Neuronal stem cell (in vitro differentiated cells): ENCODE data around the gene USP26.

ENCODE experiments used
- DNase-seq: peaks from one replicate; pipeline ENCODE4 v3.0.0-alpha.2; 2013; ENCODE audit warnings: low spot score
- H2AFZ ChIP-seq: one replicate; pipeline ENCODE4 v1.6.1; 2013; ENCODE audit warnings: mild to moderate bottlenecking, low read length, inconsistent platforms
- H2AK5ac ChIP-seq: 2 replicates; pipeline ENCODE4 v1.6.1; 2013; ENCODE audit warnings: low read depth, mild to moderate bottlenecking, inconsistent platforms, low read length, moderate library complexity, mixed read lengths
- H2BK120ac ChIP-seq: 2 replicates; pipeline ENCODE4 v1.6.1; 2013; ENCODE audit warnings: low read depth, mild to moderate bottlenecking, inconsistent platforms, low read length, moderate library complexity, mixed read lengths
- H2BK12ac ChIP-seq: one replicate; pipeline ENCODE4 v1.6.1; 2013; ENCODE audit warnings: low read length, inconsistent platforms
- H2BK15ac ChIP-seq: 2 replicates; pipeline ENCODE4 v1.6.1; 2013; ENCODE audit warnings: mild to moderate bottlenecking, low read length, inconsistent platforms, mixed read lengths
- H2BK5ac ChIP-seq: one replicate; pipeline ENCODE4 v1.6.1; 2013; ENCODE audit warnings: inconsistent platforms, mild to moderate bottlenecking, low read length, moderate library complexity
- H3K14ac ChIP-seq: one replicate; pipeline ENCODE4 v1.6.1; 2013; ENCODE audit warnings: low read length, inconsistent platforms
- H3K18ac ChIP-seq: 2 replicates; pipeline ENCODE4 v1.6.1; 2013; ENCODE audit warnings: low read length, inconsistent platforms
- H3K23ac ChIP-seq: 2 replicates; pipeline ENCODE4 v1.6.1; 2013; ENCODE audit warnings: low read depth, mild to moderate bottlenecking, mixed read lengths, low read length, inconsistent platforms; ENCODE audit not compliant: poor library complexity
- H3K27ac ChIP-seq: replicated peaks from 3 replicates; pipeline ENCODE4 v1.5.1; 2013; ENCODE audit warnings: low read length, inconsistent platforms
- H3K27me3 ChIP-seq, 3 experiments: 2 replicates each; pipeline ENCODE4 v1.6.1; 2013; ENCODE audit warnings: low read length in 3 of 3, mild to moderate bottlenecking in 2 of 3, inconsistent platforms in 1 of 3, low read depth in 1 of 3, mixed read lengths in 1 of 3, moderate library complexity in 1 of 3; ENCODE audit not compliant: control insufficient read depth in 3 of 3, insufficient read depth in 3 of 3
- H3K36me3 ChIP-seq, 2 donors: replicated peaks in 1 of 2; 2 replicates each; pipeline ENCODE4 v1.6.1; 2013; ENCODE audit warnings: low read length in 2 of 2; ENCODE audit not compliant: control insufficient read depth in 2 of 2, insufficient read depth in 2 of 2
- H3K4ac ChIP-seq: 2 replicates; pipeline ENCODE4 v1.6.1; 2013; ENCODE audit warnings: inconsistent platforms, mild to moderate bottlenecking, low read length, moderate library complexity
- H3K4me1 ChIP-seq, 2 donors: 1 replicate in 1 of 2; 2 replicates in 1 of 2; pipeline ENCODE4 v1.6.1; 2013; ENCODE audit warnings: low read length in 2 of 2, low read depth in 1 of 2; ENCODE audit not compliant: control insufficient read depth in 2 of 2, insufficient read depth in 1 of 2
- H3K4me2 ChIP-seq: one replicate; pipeline ENCODE4 v1.6.1; 2013; ENCODE audit warnings: mild to moderate bottlenecking, low read length, inconsistent platforms; ENCODE audit not compliant: insufficient read depth, poor library complexity, severe bottlenecking
- H3K4me3 ChIP-seq, 2 donors: 2 replicates each; pipeline ENCODE4 v1.5.1; 2013; ENCODE audit warnings: low read length in 2 of 2, mild to moderate bottlenecking in 2 of 2, inconsistent platforms in 1 of 2, moderate library complexity in 1 of 2
- H3K79me1 ChIP-seq: one replicate; pipeline ENCODE4 v1.6.1; 2013; ENCODE audit warnings: low read depth, mild to moderate bottlenecking, inconsistent platforms, low read length, moderate library complexity
- H3K9ac ChIP-seq: one replicate; pipeline ENCODE4 v1.6.1; 2013; ENCODE audit warnings: mild to moderate bottlenecking, low read depth, low read length, inconsistent platforms; ENCODE audit not compliant: poor library complexity
- H3K9me3 ChIP-seq, 2 donors: replicated peaks in 1 of 2; 2 replicates each; pipeline versions ENCODE3 to v1.6.1; 2013; ENCODE audit warnings: low read length in 2 of 2, mild to moderate bottlenecking in 2 of 2, inconsistent platforms in 1 of 2, low read depth in 1 of 2, mixed read lengths in 1 of 2, moderate library complexity in 1 of 2; ENCODE audit not compliant: control insufficient read depth in 2 of 2, insufficient read depth in 1 of 2
- H4K8ac ChIP-seq: one replicate; pipeline ENCODE4 v1.6.1; 2013; ENCODE audit warnings: low read depth, mild to moderate bottlenecking, inconsistent platforms, low read length, moderate library complexity
- H4K91ac ChIP-seq: one replicate; pipeline ENCODE4 v1.6.1; 2013; ENCODE audit warnings: low read length, low read depth, mild to moderate bottlenecking, inconsistent platforms; ENCODE audit not compliant: poor library complexity
- WGBS, 2 donors: extraction: QIAGEN DNeasy Blood & Tissue Kit; methylation state at CpG; one replicate each; pipeline ENCODE4 v1.1.7; 2013; ENCODE audit warnings: missing lambda C conversion rate in 2 of 2, mixed read lengths in 1 of 2; ENCODE audit not compliant: insufficient read length in 2 of 2, insufficient replicate concordance in 1 of 2; ENCODE audit errors: extremely low coverage in 2 of 2; 5-methylcytosine and 5-hydroxymethylcytosine counted together

USP26 gene

GRCh38 chrX:133094098-133094731 is 2.7 kb downstream of the USP26 start:
- Histone ChIP-seq H3K4me1 (no peaks in the 10 kb centered on the region), H3K14ac (no peak overlapping the region), H3K79me1 (no peaks in the 10 kb centered on the region), H3K36me3 (no peaks in the 10 kb centered on the region), H3K27me3 (peaks cover 0 to 13% (median 0%) of the 10 kb centered on the region in 3 experiments), H2BK120ac (no peak overlapping the region), H3K4me3 (no peak overlapping the region), H4K91ac (no peak overlapping the region), H3K9me3 (no peaks in the 10 kb centered on the region), H2BK5ac (no peak overlapping the region), H2AFZ (no peak overlapping the region), H2BK12ac (no peak overlapping the region), H3K18ac (no peak overlapping the region), H3K4ac (no peak overlapping the region), H4K8ac (no peak overlapping the region), H2AK5ac (no peak overlapping the region), H3K4me2 (no peak overlapping the region), H2BK15ac (no peak overlapping the region), H3K9ac (no peak overlapping the region), H3K23ac (no peak overlapping the region), H3K27ac (no peak overlapping the region)
- WGBS, 2 donors = no CpG with 5 or more reads among the region's 8 CpGs
- no peak for DNase-seq

GRCh38 chrX:133090236-133090809 is 6.6 kb downstream of the USP26 start:
- H2BK12ac ChIP-seq = no peak overlapping the region
- no peaks in the 10 kb centered on the region for H3K4me1 ChIP-seq
- H3K4ac ChIP-seq = no peak overlapping the region
- H2BK5ac ChIP-seq = no peak overlapping the region
- H3K36me3 ChIP-seq = no peaks in the 10 kb centered on the region
- H3K14ac ChIP-seq = no peak overlapping the region
- no peak overlapping the region for H2AFZ ChIP-seq
- no peak overlapping the region for H3K27ac ChIP-seq
- no peak overlapping the region for H3K4me2 ChIP-seq
- H3K4me3 ChIP-seq = no peak overlapping the region
- no peak for DNase-seq
- no peak overlapping the region for H3K23ac ChIP-seq
- H2BK120ac ChIP-seq = no peak overlapping the region
- H4K8ac ChIP-seq = no peak overlapping the region
- H3K18ac ChIP-seq = no peak overlapping the region
- no peaks in the 10 kb centered on the region for H3K79me1 ChIP-seq
- H3K9ac ChIP-seq = no peak overlapping the region
- H3K27me3 ChIP-seq = peaks cover 0 to 13% (median 0%) of the 10 kb centered on the region in 3 experiments
- no peak overlapping the region for H2AK5ac ChIP-seq
- no peaks in the 10 kb centered on the region for H3K9me3 ChIP-seq
- H2BK15ac ChIP-seq = no peak overlapping the region
- H4K91ac ChIP-seq = no peak overlapping the region

- Histone ChIP-seq H3K4me1 (no peaks in the 10 kb centered on the region), H3K4ac (no peak overlapping the region), H3K27me3 (peaks cover 0 to 15% (median 0%) of the 10 kb centered on the region in 3 experiments), H3K14ac (no peak overlapping the region), H2BK12ac (no peak overlapping the region), H4K91ac (no peak overlapping the region), H3K23ac (no peak overlapping the region), H2AK5ac (no peak overlapping the region), H3K4me2 (no peak overlapping the region), H2BK120ac (no peak overlapping the region), H3K4me3 (no peak overlapping the region), H3K79me1 (no peaks in the 10 kb centered on the region), H4K8ac (no peak overlapping the region), H3K9ac (no peak overlapping the region), H3K9me3 (no peaks in the 10 kb centered on the region), H3K27ac (no peak overlapping the region), H3K18ac (no peak overlapping the region), H3K36me3 (no peaks in the 10 kb centered on the region), H2BK15ac (no peak overlapping the region), H2AFZ (no peak overlapping the region), H2BK5ac (no peak overlapping the region)
- no peak for DNase-seq
These were observed 7.5 kb downstream of the USP26 start for GRCh38 chrX:133089411-133089810.

GRCh38 chrX:133085785-133086184 is 11.1 kb downstream of the USP26 start:
- Histone ChIP-seq H4K91ac (no peak overlapping the region), H3K14ac (no peak overlapping the region), H2BK15ac (no peak overlapping the region), H3K4me2 (no peak overlapping the region), H4K8ac (no peak overlapping the region), H3K9ac (no peak overlapping the region), H3K4ac (no peak overlapping the region), H3K18ac (no peak overlapping the region), H3K79me1 (no peaks in the 10 kb centered on the region), H3K23ac (no peak overlapping the region), H3K9me3 (no peaks in the 10 kb centered on the region), H2BK5ac (no peak overlapping the region), H2BK120ac (no peak overlapping the region), H3K27ac (no peak overlapping the region), H3K4me1 (no peaks in the 10 kb centered on the region), H2AK5ac (no peak overlapping the region), H2AFZ (no peak overlapping the region), H3K4me3 (no peak overlapping the region), H2BK12ac (no peak overlapping the region), H3K36me3 (no peaks in the 10 kb centered on the region), H3K27me3 (peaks cover 0 to 26% (median 0%) of the 10 kb centered on the region in 3 experiments)
- no CpG with 5 or more reads among the region's 3 CpGs for WGBS, 2 donors
- no peak for DNase-seq
